Upper lobe of left lung (tissue), 6 donors: ENCODE results near the gene ARMH2. TPM values are rescaled to one million over a fixed set of nuclear protein-coding genes. Genes with fewer than 3 reads are reported as not detected.

ENCODE experiments used
- ATAC-seq, 2 donors: fragments of 200-7000 bp; cut with Tn5 transposase; one replicate each; pipeline ENCODE4 v1.9.1; 2022; ENCODE audit warnings: mild to moderate bottlenecking in 2 of 2, moderate library complexity in 2 of 2; ENCODE audit not compliant: low FRiP score in 2 of 2
- DNase-seq, 2 donors: peaks; one replicate each; pipeline ENCODE4 v3.0.0-alpha.2; 2019 to 2020
- H3K27ac ChIP-seq, 4 donors: fragments of 200-600 bp; sonication (generic); one replicate each; pipeline ENCODE4 v1.5.1; 2016 to 2019
- H3K27me3 ChIP-seq, 4 donors: fragments of 200-600 bp; sonication (generic); one replicate each; pipeline ENCODE4 v1.5.1; 2017 to 2019
- H3K36me3 ChIP-seq, 4 donors: fragments of 200-600 bp; sonication (generic); one replicate each; pipeline ENCODE4 v1.5.1; 2016 to 2019
- H3K4me1 ChIP-seq, 4 donors: fragments of 200-600 bp; sonication (generic); one replicate each; pipeline ENCODE4 v1.5.1; 2018 to 2019
- H3K4me3 ChIP-seq, 4 donors: fragments of 200-600 bp; sonication (generic); one replicate each; pipeline ENCODE4 v1.5.1; 2017 to 2019; ENCODE audit warnings: mild to moderate bottlenecking in 2 of 4, moderate library complexity in 1 of 4
- H3K9me3 ChIP-seq, 4 donors: fragments of 200-600 bp; sonication (generic); one replicate each; pipeline ENCODE4 v1.5.1; 2018 to 2019
- EP300 ChIP-seq, 4 donors: sonication (generic); formaldehyde crosslinking; IDR thresholded peaks; one replicate each; pipeline ENCODE4 v1.5.1; 2017; ENCODE audit warnings: antibody characterized with exemption in 4 of 4, control low read depth in 2 of 4
- POLR2A ChIP-seq, 4 donors: fragments of 450-650 bp; IDR thresholded peaks; one replicate each; pipeline ENCODE4 v1.5.1; 2016 to 2017; ENCODE audit warnings: antibody characterized with exemption in 4 of 4, mild to moderate bottlenecking in 2 of 4
- POLR2AphosphoS5 ChIP-seq, 2 donors: sonication (generic); formaldehyde crosslinking; IDR thresholded peaks; one replicate each; pipeline ENCODE4 v1.5.1; 2017; ENCODE audit warnings: antibody characterized with exemption in 2 of 2
- WGBS, 2 donors: methylation state at CpG; one replicate each; pipeline ENCODE4 v1.1.5; 2017 to 2018; 5-methylcytosine and 5-hydroxymethylcytosine counted together
- total RNA-seq, 6 donors: library from RNA; depleted of rRNA in 4 of 6; stranded (reverse); fragments of >200 nt in 4 of 6; gene quantifications; one replicate each; pipeline versions ENCODE4 v1.1.0 to v1.2.1, GENCODE V29; 2016 to 2021
- TF ChIP-seq, protein P1 (sequence below), 6 experiments: fragments of 450-650 bp in 4 of 6; fragments of 200-600 bp in 2 of 6; sonication (generic) in 2 of 6; IDR thresholded peaks; one replicate each; pipeline ENCODE4 v1.5.1; 2016 to 2019; ENCODE audit warnings: antibody characterized with exemption in 6 of 6
- donor health status: DM: no; HTN: no; CAD: no; lungs with moderate emphysema.
- donor health status: DM: no; HTN: yes; CAD: no; lungs with severe emphysema.

Gene ARMH2
- total RNA-seq, 6 donors from 2014 or later: 0.76 to 2.4 (median 1.7) TPM; not detected in 3

DNA sequence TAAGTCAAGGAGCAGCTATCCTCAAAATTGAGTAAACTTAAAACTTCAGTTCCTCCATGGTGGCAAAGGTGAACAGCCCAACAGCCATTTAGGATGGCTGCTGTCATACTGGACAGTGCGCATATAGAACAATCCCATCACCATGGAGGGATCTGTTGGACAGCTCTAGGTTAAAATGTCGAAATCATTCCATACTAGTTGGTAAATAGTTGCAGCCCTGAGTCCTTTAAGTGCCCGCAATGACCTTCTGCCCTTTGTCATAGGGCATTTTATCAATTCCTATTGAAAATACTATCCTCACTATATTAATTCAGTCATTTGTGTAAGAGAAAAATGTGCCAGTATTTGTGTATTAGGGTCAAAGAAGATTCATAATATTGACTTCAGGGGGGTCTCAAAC is 8.9 kb upstream of the ARMH2 start:
- DNase-seq (no peak), ATAC-seq (no peak)
- no peak overlapping the region for H3K4me3 ChIP-seq
- no peak overlapping the region for H3K27ac ChIP-seq
- H3K9me3 ChIP-seq: no peaks in the 10 kb centered on the region
- TF ChIP-seq POLR2AphosphoS5 (IDR thresholded peaks at IDR 0.05) (no peak), EP300 (IDR thresholded peaks at IDR 0.05) (no peak), POLR2A (IDR thresholded peaks at IDR 0.05) (no peak)
- TF ChIP-seq, protein P1, sequence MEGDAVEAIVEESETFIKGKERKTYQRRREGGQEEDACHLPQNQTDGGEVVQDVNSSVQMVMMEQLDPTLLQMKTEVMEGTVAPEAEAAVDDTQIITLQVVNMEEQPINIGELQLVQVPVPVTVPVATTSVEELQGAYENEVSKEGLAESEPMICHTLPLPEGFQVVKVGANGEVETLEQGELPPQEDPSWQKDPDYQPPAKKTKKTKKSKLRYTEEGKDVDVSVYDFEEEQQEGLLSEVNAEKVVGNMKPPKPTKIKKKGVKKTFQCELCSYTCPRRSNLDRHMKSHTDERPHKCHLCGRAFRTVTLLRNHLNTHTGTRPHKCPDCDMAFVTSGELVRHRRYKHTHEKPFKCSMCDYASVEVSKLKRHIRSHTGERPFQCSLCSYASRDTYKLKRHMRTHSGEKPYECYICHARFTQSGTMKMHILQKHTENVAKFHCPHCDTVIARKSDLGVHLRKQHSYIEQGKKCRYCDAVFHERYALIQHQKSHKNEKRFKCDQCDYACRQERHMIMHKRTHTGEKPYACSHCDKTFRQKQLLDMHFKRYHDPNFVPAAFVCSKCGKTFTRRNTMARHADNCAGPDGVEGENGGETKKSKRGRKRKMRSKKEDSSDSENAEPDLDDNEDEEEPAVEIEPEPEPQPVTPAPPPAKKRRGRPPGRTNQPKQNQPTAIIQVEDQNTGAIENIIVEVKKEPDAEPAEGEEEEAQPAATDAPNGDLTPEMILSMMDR (IDR thresholded peaks at IDR 0.05): no peak
- peaks cover 3 to 55% (median 15%) of the 10 kb centered on the region in 4 donors for H3K36me3 ChIP-seq
- WGBS, 2 donors: 91 to 97% methylated on average over 3 of the region's 3 CpGs
- H3K4me1 ChIP-seq: no peaks in the 10 kb centered on the region
- H3K27me3 ChIP-seq: no peaks in the 10 kb centered on the region

DNA sequence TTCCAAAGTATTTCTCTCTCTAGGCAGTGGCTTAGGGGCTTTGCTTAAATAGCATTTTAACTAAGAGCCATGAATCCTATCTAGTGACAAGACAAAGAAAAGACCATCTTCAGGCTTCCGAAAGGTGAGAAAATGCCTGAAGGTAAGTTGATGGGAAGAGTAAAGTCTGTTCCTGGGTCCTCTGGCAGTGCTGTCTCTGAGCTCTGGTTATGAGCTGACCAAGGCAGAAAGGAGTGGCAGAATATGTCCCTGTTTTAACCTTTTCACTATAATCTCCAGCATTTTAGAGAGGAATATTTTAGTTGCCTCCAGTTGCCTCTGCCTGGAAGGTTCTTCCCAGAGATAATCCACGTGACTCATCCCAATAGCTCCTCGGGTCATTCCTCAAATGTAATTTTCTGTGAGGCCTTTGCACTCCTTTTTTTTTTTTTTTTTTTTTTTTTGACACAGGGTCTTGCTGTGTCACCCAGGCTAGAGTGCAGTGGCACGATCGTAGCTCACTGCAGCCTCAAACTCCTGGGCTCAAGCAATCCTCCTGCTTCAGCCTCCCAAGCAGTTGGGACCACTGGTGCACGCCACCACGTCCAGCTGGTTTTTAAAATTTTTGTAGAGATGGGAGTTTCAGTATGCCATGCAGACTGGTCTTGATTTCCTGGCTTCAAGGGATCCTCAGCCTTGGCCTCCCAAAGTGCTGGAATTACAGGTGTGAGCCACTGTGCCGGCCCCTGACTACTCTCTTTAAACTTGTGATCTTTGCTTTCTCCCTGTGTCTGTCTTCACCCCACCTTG is 3.7 kb upstream of the ARMH2 start:
- 85 to 91% methylated on average over 8 of the region's 8 CpGs for WGBS, 2 donors
- no peak for TF ChIP-seq POLR2AphosphoS5 (IDR thresholded peaks at IDR 0.05)
- TF ChIP-seq, protein P1 (IDR thresholded peaks at IDR 0.05): no peak
- no peak for TF ChIP-seq EP300 (IDR thresholded peaks at IDR 0.05)
- no peak for TF ChIP-seq POLR2A (IDR thresholded peaks at IDR 0.05)

DNA sequence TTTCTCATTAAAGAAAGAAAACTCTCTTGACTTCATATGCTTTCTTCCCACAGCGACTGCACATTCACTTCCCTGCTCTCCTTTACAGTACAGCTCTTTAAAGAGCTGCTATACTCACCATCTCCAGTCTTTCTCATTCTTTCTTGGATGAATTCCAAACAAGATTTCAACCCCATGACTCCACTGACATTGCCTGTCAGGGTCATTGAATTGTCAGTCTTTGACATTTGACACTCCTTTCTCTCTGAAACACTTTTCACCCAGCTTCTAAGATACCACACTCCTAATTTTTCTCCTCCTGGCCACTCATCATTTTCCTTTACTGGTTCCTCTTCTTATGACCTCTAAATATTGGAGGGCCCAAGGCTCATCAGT is 811 bp upstream of the ARMH2 start:
- TF ChIP-seq EP300 (IDR thresholded peaks at IDR 0.05): no peak
- no peak for TF ChIP-seq POLR2A (IDR thresholded peaks at IDR 0.05)
- no peak for TF ChIP-seq POLR2AphosphoS5 (IDR thresholded peaks at IDR 0.05)
- TF ChIP-seq, protein P1 (IDR thresholded peaks at IDR 0.05): no peak
- H3K9me3 ChIP-seq: no peaks in the 10 kb centered on the region
- 73 to 100% methylated on average over 1 of the region's 1 CpG for WGBS, 2 donors
- ATAC-seq (no peak), DNase-seq (no peak)
- no peaks in the 10 kb centered on the region for H3K4me1 ChIP-seq
- no peak overlapping the region for H3K4me3 ChIP-seq
- H3K27me3 ChIP-seq: no peaks in the 10 kb centered on the region
- H3K36me3 ChIP-seq: peaks cover 0 to 4% (median 0%) of the 10 kb centered on the region in 4 donors
- H3K27ac ChIP-seq: no peak overlapping the region

More for the DNA sequence above, 3.7 kb upstream of the ARMH2 start:
- ATAC-seq (no peak), DNase-seq (no peak)
- Histone ChIP-seq H3K36me3 (peaks cover 0 to 29% (median 2%) of the 10 kb centered on the region in 4 donors), H3K27ac (no peak overlapping the region), H3K4me3 (no peak overlapping the region), H3K27me3 (no peaks in the 10 kb centered on the region), H3K4me1 (no peaks in the 10 kb centered on the region), H3K9me3 (no peaks in the 10 kb centered on the region)

DNA sequence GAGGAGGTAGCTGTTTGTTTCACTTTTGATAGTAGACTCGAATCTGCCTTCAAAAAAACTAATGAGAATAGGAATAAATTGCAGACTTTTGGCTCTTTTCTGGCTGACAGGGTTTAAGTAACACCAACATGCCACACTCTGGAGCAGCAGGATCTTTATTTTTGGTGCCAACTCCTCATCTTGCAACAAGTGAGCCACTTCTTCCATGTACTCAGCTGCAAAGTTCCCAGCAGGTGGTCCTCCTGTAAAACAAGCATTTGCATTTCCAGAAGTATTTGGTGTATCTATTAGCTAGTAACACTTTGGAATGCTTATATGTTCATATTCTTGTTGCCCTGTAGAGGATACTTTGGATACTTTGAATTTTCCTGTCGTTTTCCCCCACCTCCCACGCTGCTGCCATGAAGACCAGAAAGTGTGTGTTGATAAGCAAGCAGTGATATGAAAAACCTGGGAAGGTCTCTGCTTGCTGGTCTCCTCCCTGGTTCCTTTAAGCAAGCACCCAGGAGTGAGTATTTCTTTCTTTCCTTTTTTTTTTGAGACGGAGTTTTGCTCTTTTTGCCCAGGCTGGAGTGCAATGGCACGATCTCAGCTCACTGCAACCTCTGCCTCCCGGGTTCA is 1.0 kb downstream of the ARMH2 start:
- 78 to 81% methylated on average over 6 of the region's 6 CpGs for WGBS, 2 donors
- DNase-seq (no peak), ATAC-seq (no peak)
- no peaks in the 10 kb centered on the region for H3K9me3 ChIP-seq
- TF ChIP-seq, protein P1 (IDR thresholded peaks at IDR 0.05): no peak
- TF ChIP-seq EP300 (IDR thresholded peaks at IDR 0.05) (no peak), POLR2A (IDR thresholded peaks at IDR 0.05) (no peak)
- H3K27ac ChIP-seq: no peak overlapping the region
- H3K4me3 ChIP-seq: no peak overlapping the region
- no peaks in the 10 kb centered on the region for H3K27me3 ChIP-seq
- H3K36me3 ChIP-seq: no peaks in the 10 kb centered on the region
- no peaks in the 10 kb centered on the region for H3K4me1 ChIP-seq
